Islet of Langerhans (tissue), 1 donor: ENCODE data around the gene EFCAB14.
A peak's percentile ranks its signal among the peaks of the same experiment; 100 is the strongest.
"Not testable (repeated sequence)": the region's sequence is repeated elsewhere in the genome, so short reads cannot be mapped to it uniquely, and the experiment has no call there.

ENCODE experiments used
- FAIRE-seq: peaks from one replicate; lab custom pipeline; 2011; peaks lifted over from hg19 to GRCh38; lab: Jason Lieb, UNC

EFCAB14 gene

GRCh38 chr1:46721686-46722205, 2.8 kb upstream of the EFCAB14 start:
- no peak for FAIRE-seq

DNA sequence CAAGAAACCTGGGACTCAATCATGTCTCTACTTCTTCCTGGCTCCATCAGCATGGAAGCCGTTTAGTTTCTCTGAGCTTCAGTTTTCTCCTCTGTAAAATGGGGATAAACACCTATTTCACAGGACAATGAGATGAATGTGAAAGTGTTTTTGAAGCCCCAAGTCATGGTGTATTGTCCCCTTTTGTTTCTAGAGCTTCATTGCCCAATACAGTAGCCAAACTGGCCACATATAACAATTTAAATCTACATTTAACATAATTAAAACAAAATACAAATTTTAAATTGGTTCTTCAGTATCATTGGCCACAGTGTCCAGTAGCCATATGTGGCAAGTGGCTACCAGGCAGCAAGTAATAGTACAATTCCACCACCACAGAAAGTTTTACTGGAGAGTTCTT, 2.3 kb upstream of the EFCAB14 start:
- no peak for FAIRE-seq

DNA sequence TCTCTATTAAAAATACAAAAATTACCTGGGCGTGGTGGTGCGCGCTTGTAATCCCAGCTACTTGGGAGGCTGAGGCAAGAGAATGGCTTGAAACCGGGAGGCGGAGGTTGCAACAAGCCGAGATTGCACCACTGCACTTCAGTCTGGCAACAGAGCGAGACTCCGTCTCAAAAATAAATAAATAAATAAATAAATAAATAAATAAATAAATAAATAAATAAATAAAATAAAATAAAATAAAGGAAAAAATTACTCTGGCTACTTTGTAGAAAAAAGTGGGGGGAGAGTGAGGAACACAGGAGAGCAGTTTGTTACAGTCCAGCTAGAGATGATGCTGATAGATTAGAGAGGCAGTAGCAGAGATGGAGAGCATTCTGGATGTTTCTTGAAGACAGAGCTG, 1.4 kb upstream of the EFCAB14 start:
- not testable (repeated sequence) for FAIRE-seq

DNA sequence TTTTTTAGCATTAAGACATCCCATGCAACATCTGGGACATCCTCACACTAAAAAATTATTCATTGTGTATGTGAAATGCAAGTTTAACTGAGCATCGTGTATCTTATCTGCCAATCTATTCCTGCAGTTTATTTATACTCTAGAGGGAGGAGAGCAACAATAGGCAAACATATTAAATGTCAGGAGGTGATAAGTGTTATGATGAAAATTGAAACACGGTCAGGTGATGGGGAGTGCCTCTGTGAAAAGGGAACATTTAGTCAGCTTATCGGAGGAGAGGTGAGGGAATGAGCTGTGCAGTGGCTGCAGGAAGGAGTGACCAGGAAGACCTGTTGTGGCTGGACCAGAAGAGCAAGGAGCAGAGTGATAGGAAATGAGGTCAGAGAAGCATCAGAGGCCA, 775 bp upstream of the EFCAB14 start:
- FAIRE-seq: peak; percentile 58

DNA sequence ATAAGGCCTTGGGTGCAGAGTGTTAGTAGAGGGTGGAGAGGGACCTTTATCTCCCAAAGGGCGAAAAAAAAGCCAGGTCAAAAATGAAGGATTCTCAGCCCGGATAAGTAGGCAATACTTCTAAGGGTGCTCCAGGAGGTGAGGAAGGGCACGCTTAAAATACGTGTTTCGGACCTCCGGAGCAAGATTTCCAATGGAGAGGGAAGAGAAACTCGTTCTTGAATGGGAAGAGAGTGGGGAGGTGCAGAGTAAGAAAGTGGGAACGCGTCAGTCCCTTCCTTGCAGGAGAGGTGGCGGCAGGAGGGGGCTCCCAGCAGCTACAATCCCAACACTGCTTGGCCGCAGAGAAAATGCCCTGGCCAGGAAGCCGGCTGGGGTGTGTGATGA, 581 bp downstream of the EFCAB14 start:
- FAIRE-seq: no peak

GRCh38 chr1:46717654-46718053, 1.3 kb downstream of the EFCAB14 start:
- FAIRE-seq: no peak

GRCh38 chr1:46714976-46715375, 3.9 kb downstream of the EFCAB14 start:
- FAIRE-seq: no peak

DNA sequence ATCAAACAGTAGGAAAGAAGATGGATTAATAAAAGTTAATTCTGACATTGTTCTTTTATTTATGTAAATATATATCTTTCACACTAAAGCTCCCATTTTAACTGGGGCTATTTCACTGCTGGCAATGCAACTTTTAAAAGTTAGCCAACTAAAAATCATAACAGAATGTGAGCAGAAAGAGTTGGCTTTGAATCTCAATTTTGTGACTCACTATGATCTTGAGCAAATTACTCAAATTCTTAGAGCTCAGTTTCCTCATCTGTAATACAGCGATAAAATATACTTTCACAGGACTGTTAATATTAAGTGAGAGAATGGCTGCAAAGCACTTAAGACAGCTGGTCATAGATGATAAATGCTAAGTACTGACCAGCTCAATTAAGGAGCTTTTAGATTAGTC, 10.8 kb downstream of the EFCAB14 start:
- FAIRE-seq: no peak

GRCh38 chr1:46705408-46705807, 13.5 kb downstream of the EFCAB14 start:
- FAIRE-seq: no peak

DNA sequence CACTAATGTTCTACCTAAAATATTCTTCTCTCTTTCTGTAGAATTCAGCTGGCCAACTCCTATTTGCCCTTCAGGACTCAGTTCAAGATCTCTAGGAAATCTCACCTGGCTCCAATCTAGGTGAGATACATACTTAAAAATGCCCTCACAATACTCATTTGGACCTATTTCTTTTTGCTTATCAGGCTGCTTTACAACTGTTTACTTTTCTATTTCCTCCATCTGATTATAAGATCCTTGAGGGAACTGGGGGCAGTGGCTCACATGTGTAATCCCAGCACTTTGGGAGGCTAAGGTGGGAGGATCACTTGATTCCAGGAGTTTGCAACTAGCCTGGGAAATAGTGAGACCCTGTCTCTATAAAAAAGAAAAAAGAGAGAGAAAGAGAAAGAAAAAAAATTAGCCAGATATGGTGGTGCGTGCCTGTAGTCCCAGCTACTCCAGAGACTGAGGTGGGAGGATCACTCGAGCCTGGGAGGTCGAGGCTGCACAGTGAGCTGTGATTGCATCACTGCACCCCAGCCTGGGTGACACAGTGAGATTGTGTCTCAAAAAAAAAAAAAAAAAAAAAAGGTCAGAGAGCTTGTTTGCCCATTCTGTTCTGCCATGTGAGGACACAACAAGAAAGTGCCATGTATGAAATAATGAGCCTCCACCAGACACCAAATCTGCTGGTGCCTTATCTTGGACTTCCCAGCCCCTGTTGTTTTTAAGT, 14.8 kb downstream of the EFCAB14 start:
- no peak for FAIRE-seq

GRCh38 chr1:46699666-46700065, 19.2 kb downstream of the EFCAB14 start:
- no peak for FAIRE-seq

- FAIRE-seq: no peak
Measured at GRCh38 chr1:46697053-46697452, 21.9 kb downstream of the EFCAB14 start.

- not testable (repeated sequence) for FAIRE-seq
Measured at GRCh38 chr1:46694676-46695075, 24.2 kb downstream of the EFCAB14 start.

DNA sequence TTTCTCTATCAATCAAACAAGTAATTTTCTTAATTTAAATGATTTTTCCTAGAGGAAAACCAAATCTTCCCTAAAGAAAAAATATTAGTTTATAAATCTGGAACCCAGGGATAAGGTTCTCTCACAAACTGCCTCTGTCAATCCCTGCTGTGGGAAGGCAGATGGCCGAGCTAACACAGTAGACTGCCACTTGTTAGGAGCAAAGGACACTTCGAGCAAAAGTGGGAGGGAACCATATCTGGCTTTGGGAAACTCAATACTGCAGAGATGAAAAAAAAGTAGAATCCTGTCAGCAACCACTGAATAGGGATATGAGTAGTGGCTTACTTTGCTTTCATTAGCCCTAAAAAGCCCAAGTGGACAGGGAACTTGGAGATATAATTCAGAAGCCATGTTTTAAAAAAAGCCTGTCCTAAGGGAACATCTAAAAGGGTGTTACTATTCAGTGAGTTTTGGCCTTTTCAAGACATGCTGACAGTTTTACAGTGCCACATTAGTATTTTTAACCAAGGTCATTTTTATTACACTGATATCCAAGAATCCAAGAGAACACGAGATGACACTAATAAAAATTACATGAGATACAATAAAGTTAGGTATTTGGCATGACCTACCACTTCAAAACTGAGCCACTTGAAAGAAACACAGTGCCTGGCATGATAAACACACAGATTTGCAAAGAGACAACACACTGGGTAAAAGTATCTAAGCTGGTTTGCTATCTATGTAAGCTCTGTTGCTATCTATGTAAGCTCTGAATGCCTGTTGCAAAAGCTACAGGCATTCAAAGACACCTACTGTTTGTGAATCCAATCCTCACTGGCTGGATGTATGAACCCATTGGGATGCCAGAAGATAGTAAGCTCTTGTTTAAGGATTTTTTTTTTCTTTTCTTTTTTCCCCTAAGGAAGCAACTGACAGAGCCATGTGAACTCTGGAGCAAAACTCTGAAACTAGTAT, 25.8 kb downstream of the EFCAB14 start:
- FAIRE-seq: no peak

- FAIRE-seq: no peak
Measured at GRCh38 chr1:46691997-46692790, 26.7 kb downstream of the EFCAB14 start.

- no peak for FAIRE-seq
Measured at GRCh38 chr1:46690931-46691421, 27.9 kb downstream of the EFCAB14 start.

DNA sequence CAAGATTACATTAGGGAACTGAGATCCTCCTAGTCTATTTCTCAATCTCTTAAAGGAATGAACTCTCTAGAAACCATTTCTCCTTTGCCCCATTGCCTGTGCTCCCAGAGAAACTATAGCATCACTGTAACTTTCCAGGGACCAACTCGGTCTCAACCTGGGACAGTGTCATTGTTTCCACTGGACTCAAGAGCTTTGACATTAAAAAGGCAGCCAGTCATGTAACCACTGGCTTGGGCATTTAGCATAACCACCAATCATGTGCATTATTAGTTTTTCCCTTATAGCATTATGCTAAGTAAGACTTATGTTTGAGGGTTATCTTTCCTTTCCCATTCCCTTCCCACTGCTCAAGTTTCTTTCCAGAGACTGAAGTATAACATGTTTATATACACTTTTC, 29.0 kb downstream of the EFCAB14 start:
- no peak for FAIRE-seq

- FAIRE-seq: no peak
Measured at GRCh38 chr1:46689356-46689755, 29.6 kb downstream of the EFCAB14 start.

DNA sequence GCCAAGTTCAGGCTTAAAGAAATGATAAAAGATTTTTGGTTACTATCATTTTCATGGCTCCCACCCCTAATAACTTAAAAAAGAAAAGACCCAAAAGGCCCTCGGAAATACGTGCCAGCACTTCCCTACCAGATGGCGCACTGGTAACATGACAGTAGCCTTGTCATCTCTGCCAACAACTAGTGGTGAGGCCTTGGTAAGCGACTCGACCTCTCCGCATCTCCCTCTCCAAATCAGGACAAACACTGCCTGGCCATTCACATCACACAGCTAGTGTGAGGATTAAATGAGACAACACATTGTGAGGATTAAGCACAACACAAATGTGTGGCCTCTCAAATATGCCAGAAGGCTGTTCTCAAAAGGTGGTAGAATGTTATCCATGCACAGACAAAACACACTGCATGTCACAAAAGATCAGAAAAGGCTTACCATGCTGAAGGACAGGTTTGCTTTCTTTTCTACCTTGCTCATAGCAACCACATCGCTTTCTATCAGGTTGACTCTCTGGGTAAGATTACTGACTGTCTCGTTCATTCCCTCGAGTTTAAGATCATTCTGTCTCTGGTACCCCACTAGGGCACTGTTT, 30.9 kb downstream of the EFCAB14 start:
- no peak for FAIRE-seq

GRCh38 chr1:46687093-46687659, 31.7 kb downstream of the EFCAB14 start:
- no peak for FAIRE-seq

DNA sequence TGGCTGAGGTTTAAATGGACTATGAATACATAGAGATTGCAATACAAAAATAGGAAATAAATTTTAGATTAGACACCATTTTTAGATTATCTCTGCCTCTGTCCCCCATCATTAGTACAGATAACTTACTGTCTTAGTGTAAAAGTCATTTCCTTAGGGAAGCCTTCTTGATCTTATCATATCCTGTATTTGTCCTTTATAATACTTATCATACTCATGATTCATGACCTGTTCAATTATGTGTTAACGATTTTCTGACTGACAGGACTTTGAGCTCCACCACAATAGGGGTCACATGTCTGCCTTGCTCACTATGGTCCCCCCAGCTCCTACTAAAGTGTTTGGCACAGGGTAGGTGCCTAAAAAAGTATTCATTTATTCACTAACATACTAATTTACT, 32.7 kb downstream of the EFCAB14 start:
- FAIRE-seq: peak; percentile 5

GRCh38 chr1:46684670-46685069, 34.2 kb downstream of the EFCAB14 start:
- no peak for FAIRE-seq
